Endothelial cell of umbilical vein (primary cell): ENCODE results near the gene TCERG1L. TPM values are rescaled to one million over a fixed set of nuclear protein-coding genes. Genes with fewer than 3 reads are reported as not detected.
"Not testable (repeated sequence)": the region's sequence is repeated elsewhere in the genome, so short reads cannot be mapped to it uniquely, and the experiment has no call there.

Source experiments
- BruUV-seq: library from RNA; stranded (reverse); fragments of 400-500 nt; replicated peaks from 2 replicates; lab custom pipeline; 2021; lab: Mats Ljungman, UMichigan
- CTCF ChIA-PET: fragments of 300-600, 350-600 bp; sonication (Branson Sonifier 250); formaldehyde crosslinking; loops from one replicate; lab custom pipeline; 2021; ENCODE audit warnings: antibody characterized with exemption, inconsistent platforms; lab: Charles Lee
- POLR2A ChIA-PET: fragments of 300-600, 350-600 bp; sonication (Branson Sonifier 250); formaldehyde crosslinking; loops from one replicate; lab custom pipeline; 2021; ENCODE audit warnings: antibody characterized with exemption, inconsistent platforms; lab: Charles Lee
- DNase-seq: peaks from one replicate; pipeline ENCODE4 v3.0.0-alpha.2; 2011; ENCODE audit warnings: low read depth, low spot score
- FAIRE-seq: peaks from 2 replicates; lab custom pipeline; 2011; peaks lifted over from hg19 to GRCh38; lab: Jason Lieb, UNC
- H2AFZ ChIP-seq: 2 replicates; pipeline ENCODE4 v1.6.0; 2012; ENCODE audit warnings: low read depth, low read length, control low read depth, inconsistent platforms
- H3K27ac ChIP-seq: 2 replicates; pipeline ENCODE4 v1.5.1; 2011; ENCODE audit warnings: low read depth, mild to moderate bottlenecking, control low read depth, low read length, moderate library complexity; ENCODE audit not compliant: insufficient read depth
- H3K27me3 ChIP-seq, 2 experiments: 2 replicates each; pipeline versions ENCODE4 v1.6.0 to v1.6.1; 2011; ENCODE audit warnings: low read length in 2 of 2, mixed read lengths in 1 of 2; ENCODE audit not compliant: control insufficient read depth in 2 of 2, insufficient read depth in 2 of 2
- H3K36me3 ChIP-seq, 2 experiments: 2 replicates in 1 of 2; 3 replicates in 1 of 2; pipeline ENCODE4 v1.5.1; 2011; ENCODE audit warnings: low read length in 2 of 2, mild to moderate bottlenecking in 1 of 2, moderate library complexity in 1 of 2; ENCODE audit not compliant: control insufficient read depth in 2 of 2, insufficient read depth in 2 of 2; ENCODE audit errors: extremely low read depth in 1 of 2
- H3K4me1 ChIP-seq: 3 replicates; pipeline ENCODE4 v1.5.1; 2011; ENCODE audit warnings: mild to moderate bottlenecking, low read length; ENCODE audit not compliant: control insufficient read depth, insufficient read depth; ENCODE audit errors: extremely low read depth
- H3K4me2 ChIP-seq: 2 replicates; pipeline ENCODE4 v1.6.1; 2011; ENCODE audit warnings: low read length, control low read depth, mixed read lengths; ENCODE audit not compliant: insufficient read depth
- H3K4me3 ChIP-seq, 3 experiments: fragments of 200-600 bp in 1 of 3; sonication (generic), shearing (Covaris generic) in 1 of 3; replicated peaks in 1 of 3; 2 replicates each; pipeline ENCODE4 v1.5.1; 2011 to 2016; ENCODE audit warnings: control low read depth in 3 of 3, low read length in 3 of 3, mild to moderate bottlenecking in 2 of 3, inconsistent platforms in 1 of 3, low read depth in 1 of 3, moderate library complexity in 1 of 3; ENCODE audit not compliant: insufficient read depth in 1 of 3
- H3K79me2 ChIP-seq: 2 replicates; pipeline ENCODE4 v1.6.0; 2012; ENCODE audit warnings: low read length, inconsistent platforms; ENCODE audit not compliant: control insufficient read depth, insufficient read depth
- H3K9ac ChIP-seq: replicated peaks from 2 replicates; pipeline ENCODE3; 2011; ENCODE audit warnings: low read length, control low read depth; ENCODE audit not compliant: insufficient read depth; ENCODE audit errors: extremely low read depth
- H3K9me1 ChIP-seq: replicated peaks from 3 replicates; pipeline ENCODE4 v1.6.0; 2011; ENCODE audit warnings: mild to moderate bottlenecking, low read length; ENCODE audit not compliant: control insufficient read depth, insufficient read depth; ENCODE audit errors: extremely low read depth
- H3K9me3 ChIP-seq: replicated peaks from 2 replicates; pipeline ENCODE4 v1.5.1; 2012; ENCODE audit warnings: low read length, inconsistent platforms; ENCODE audit not compliant: control insufficient read depth, insufficient read depth
- H4K20me1 ChIP-seq: replicated peaks from 2 replicates; pipeline ENCODE3; 2011; ENCODE audit warnings: mild to moderate bottlenecking, low read length; ENCODE audit not compliant: control insufficient read depth, insufficient read depth; ENCODE audit errors: extremely low read depth
- CTCF ChIP-seq, 2 donors: IDR thresholded peaks; 1 replicate in 1 of 2; 2 replicates in 1 of 2; pipeline ENCODE4 v1.5.1; 2011; ENCODE audit warnings: low read length in 2 of 2, mild to moderate bottlenecking in 2 of 2, moderate library complexity in 2 of 2, control low read depth in 1 of 2, inconsistent platforms in 1 of 2, low read depth in 1 of 2; ENCODE audit not compliant: insufficient read depth in 1 of 2; ENCODE audit errors: extremely low read depth in 1 of 2
- EZH2 ChIP-seq: IDR thresholded peaks from 2 replicates; pipeline ENCODE4 v1.6.1; 2012; ENCODE audit warnings: borderline replicate concordance, low read depth, mild to moderate bottlenecking, moderate library complexity, low read length, inconsistent platforms; ENCODE audit not compliant: severe bottlenecking
- FOS ChIP-seq: IDR thresholded peaks from 2 replicates; pipeline ENCODE4 v1.6.1; 2011; ENCODE audit warnings: mild to moderate bottlenecking, low read length, moderate library complexity, borderline replicate concordance; ENCODE audit not compliant: insufficient read depth
- GATA2 ChIP-seq: IDR thresholded peaks from 2 replicates; pipeline ENCODE4 v1.7.0; 2011; ENCODE audit warnings: low read depth, mild to moderate bottlenecking, moderate library complexity, mixed read lengths, low read length; ENCODE audit not compliant: insufficient read length, insufficient read depth
- JUN ChIP-seq: IDR thresholded peaks from 2 replicates; pipeline ENCODE4 v1.6.1; 2011; ENCODE audit warnings: borderline replicate concordance, low read depth; ENCODE audit not compliant: insufficient read length, insufficient read depth
- MAX ChIP-seq: IDR thresholded peaks from 2 replicates; pipeline ENCODE4 v1.6.1; 2011; ENCODE audit not compliant: insufficient read depth, insufficient read length
- MYC ChIP-seq: IDR thresholded peaks from one replicate; pipeline ENCODE4 v1.6.1; 2011; ENCODE audit warnings: mild to moderate bottlenecking, low read depth, low read length
- POLR2A ChIP-seq: IDR thresholded peaks from 2 replicates; pipeline ENCODE4 v1.6.1; 2012; ENCODE audit warnings: low read depth, mild to moderate bottlenecking, control low read depth, low read length
- POLR2AphosphoS5 ChIP-seq: IDR thresholded peaks from 2 replicates; pipeline ENCODE4 v1.6.1; 2012; ENCODE audit warnings: low read depth, mild to moderate bottlenecking, control low read depth, low read length, moderate library complexity; ENCODE audit not compliant: insufficient read depth
- dilution Hi-C: fragments of 300-500 bp; cut with MboI; formaldehyde crosslinking; loops from one replicate; pipeline ENCODE4 v1.15.0; 2019; ENCODE audit warnings: low sequenced_read_pairs; ENCODE audit not compliant: extremely low pct_ligation_motif_present
- intact Hi-C: fragments of 100-400 bp; cut with micrococcal nuclease; formaldehyde crosslinking; loops from one replicate; pipeline ENCODE4 v1.10.0; 2022
- polyA plus RNA-seq, 4 experiments: library from polyadenylated mRNA; depleted of rRNA in 3 of 4; stranded (reverse) in 3 of 4; unstranded in 1 of 4; fragments of >200 nt; gene quantifications; 2 replicates each; pipeline versions ENCODE4 v1.2.1 to v1.2.3, GENCODE V29; 2011 to 2012; ENCODE audit warnings: missing spikeins in 1 of 4
- total RNA-seq: library from RNA; stranded (reverse); gene quantifications from 2 replicates; pipeline ENCODE4 v1.2.3, GENCODE V29; 2021

Gene TCERG1L
- total and polyA plus RNA-seq, 2 donors (not counting 3 experiments of a cell fraction or from before 2014, with no cell fraction given), result not detected

GRCh38 chr10:131323025-131323424, 11.5 kb upstream of the TCERG1L start:
- Histone ChIP-seq H3K9me1 (no peaks in the 10 kb centered on the region), H3K27ac (no peak overlapping the region), H3K27me3 (no peaks in the 10 kb centered on the region), H2AFZ (no peak overlapping the region), H4K20me1 (no peaks in the 10 kb centered on the region), H3K4me2 (no peak overlapping the region), H3K4me1 (no peaks in the 10 kb centered on the region), H3K79me2 (no peaks in the 10 kb centered on the region), H3K9me3 (peaks cover 2% of the 10 kb centered on the region), H3K4me3 (no peak overlapping the region), H3K9ac (no peak overlapping the region), H3K36me3 (no peaks in the 10 kb centered on the region)
- no TSS peak for BruUV-seq
- ChIA-PET POLR2A (no interaction called here), CTCF (no interaction called here)
- TF ChIP-seq EZH2 (no peak), MYC (no peak), FOS (no peak), JUN (no peak), GATA2 (no peak), POLR2AphosphoS5 (no peak), POLR2A (no peak), CTCF (IDR thresholded peaks at IDR 0.05; ENCODE audit: extremely low read depth in 1 of 2, insufficient read depth in 1 of 2, low read depth in 1 of 2, low read length in 2 of 2) (no peak), MAX (no peak)
- FAIRE-seq (no peak), DNase-seq (no peak)
- intact Hi-C loops (no loop called here), dilution Hi-C loops (no loop called here)

- intact Hi-C loops, H3K4me3 ChIP-seq, FAIRE-seq, CTCF ChIA-PET, H3K4me2 ChIP-seq, H3K9me3 ChIP-seq, H2AFZ ChIP-seq, H3K36me3 ChIP-seq, BruUV-seq, H3K27ac ChIP-seq, dilution Hi-C loops, H3K27me3 ChIP-seq, H3K4me1 ChIP-seq, H3K79me2 ChIP-seq, H4K20me1 ChIP-seq, DNase-seq, POLR2A ChIA-PET, H3K9ac ChIP-seq, H3K9me1 ChIP-seq: not testable (repeated sequence)
These were observed 11.1 kb upstream of the TCERG1L start for GRCh38 chr10:131322575-131322974.
